Adipocyte (in vitro differentiated cells): ENCODE measurements around the gene NPHP1.
"Not testable (repeated sequence)": the region's sequence is repeated elsewhere in the genome, so short reads cannot be mapped to it uniquely, and the experiment has no call there.

Source experiments
- DNase-seq: peaks from one replicate; pipeline ENCODE4 v3.0.0-alpha.2; 2015; ENCODE audit warnings: low read depth
- H3K27me3 ChIP-seq: replicated peaks from 2 replicates; pipeline ENCODE4 v1.7.0; 2013; ENCODE audit warnings: mild to moderate bottlenecking, low read length, moderate library complexity; ENCODE audit not compliant: control insufficient read depth, insufficient read depth
- H3K36me3 ChIP-seq: 2 replicates; pipeline ENCODE4 v1.7.0; 2013; ENCODE audit warnings: low read length, mild to moderate bottlenecking, moderate library complexity; ENCODE audit not compliant: control insufficient read depth, insufficient read depth, severe bottlenecking
- H3K4me1 ChIP-seq: 2 replicates; pipeline ENCODE4 v1.7.0; 2013; ENCODE audit warnings: mild to moderate bottlenecking, low read length, moderate library complexity; ENCODE audit not compliant: control insufficient read depth, insufficient read depth
- H3K4me3 ChIP-seq: 2 replicates; pipeline ENCODE4 v1.7.0; 2013; ENCODE audit warnings: mild to moderate bottlenecking, low read length, moderate library complexity
- H3K9ac ChIP-seq: 2 replicates; pipeline ENCODE4 v1.7.0; 2013; ENCODE audit warnings: mild to moderate bottlenecking, low read length, moderate library complexity
- H3K9me3 ChIP-seq: 2 replicates; pipeline ENCODE4 v1.7.0; 2013; ENCODE audit warnings: mild to moderate bottlenecking, low read length, moderate library complexity; ENCODE audit not compliant: control insufficient read depth

The NPHP1 gene

DNA sequence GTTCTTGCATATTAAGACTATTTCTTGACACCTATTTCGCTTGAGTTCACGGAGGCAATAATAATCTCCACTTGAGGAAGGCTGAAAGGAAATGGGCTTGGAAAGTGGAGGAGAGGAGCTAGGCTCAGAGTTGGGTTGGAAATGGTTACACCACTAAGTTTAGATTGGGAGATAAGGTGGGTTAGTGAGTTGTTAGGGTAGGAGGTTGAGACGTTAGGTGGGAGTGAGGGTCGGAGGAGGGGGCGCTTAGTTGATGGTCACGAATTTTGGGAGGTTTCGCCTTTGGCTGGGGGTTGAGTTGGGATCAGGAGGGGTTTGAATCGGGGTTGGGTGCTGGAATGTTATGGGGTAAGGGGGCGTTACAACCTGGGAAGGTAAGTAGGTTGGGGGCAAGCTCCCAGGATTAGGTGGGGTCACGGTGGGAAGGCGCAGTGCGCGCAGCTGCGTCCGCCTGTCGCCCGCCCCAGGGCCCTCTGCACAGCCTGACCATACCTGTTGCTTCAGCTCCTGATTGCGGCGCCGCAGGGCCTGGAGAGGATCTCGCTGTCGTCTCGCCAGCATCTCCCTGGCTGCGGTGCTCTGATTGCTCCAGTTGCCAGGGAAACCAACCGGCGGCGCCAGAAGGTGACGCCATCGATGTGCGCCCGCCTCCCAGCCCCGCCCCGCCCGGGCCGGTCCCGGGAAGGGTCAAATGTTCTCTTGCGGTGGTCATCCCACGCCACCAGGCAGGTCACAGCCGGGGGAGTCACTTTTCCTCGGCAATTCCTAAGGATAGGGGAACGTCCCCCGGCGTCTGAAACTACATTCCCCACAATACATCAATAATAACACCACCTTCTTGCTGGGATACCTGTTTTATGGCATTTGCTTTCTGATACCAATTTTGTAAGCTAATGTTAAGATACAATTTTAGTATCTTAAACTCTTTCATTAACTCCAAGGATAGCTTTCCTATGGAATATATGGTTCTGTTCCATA is at the start of gene NPHP1:
Gene NPHP1, minus strand, starts transcription at position 606 of the 978 bp plus-strand sequence. Its CDS starts 45 bp downstream, at position 561.
- Histone ChIP-seq H3K36me3 (peaks cover 3% of the 10 kb centered on the region), H3K9ac (peak within 1 kb of the TSS; percentile 85), H3K4me3 (peak within 1 kb of the TSS; percentile 97), H3K4me1 (peaks cover 9% of the 10 kb centered on the region), H3K27me3 (no peaks in the 10 kb centered on the region), H3K9me3 (no peaks in the 10 kb centered on the region)
- peak; percentile 94 for DNase-seq

DNA sequence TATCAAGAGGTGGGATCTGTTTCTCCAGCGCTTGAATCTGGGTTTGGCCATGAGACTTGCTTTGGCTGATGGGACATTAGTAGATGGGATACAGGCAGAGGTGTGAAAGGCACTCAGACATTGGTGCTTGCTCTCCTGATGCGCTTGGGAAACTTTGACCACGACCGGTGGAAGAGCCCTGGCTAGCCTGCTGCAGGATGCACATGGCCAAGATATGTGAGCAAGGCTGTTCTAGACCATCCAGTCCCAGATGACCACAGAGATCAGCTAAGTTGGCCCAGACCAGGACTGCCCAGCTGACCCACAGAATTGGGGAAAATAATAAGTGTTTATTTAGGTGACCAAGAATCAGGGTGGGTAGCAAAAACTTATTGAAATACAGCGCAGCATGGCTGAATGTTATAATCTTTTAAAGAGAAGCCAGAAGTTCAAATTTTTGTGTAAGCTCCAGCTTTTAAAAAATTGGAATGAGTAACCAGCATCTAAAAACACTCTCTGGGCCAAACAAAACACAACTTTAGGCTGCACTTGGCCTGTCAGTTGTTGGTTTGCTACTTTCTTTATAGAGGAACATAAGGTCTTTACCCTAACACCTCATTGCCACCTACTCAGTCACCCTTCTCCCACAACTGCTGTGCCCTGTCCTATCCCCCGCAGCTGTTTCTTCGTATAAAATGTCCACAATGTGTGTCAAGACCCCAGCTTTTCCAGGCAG is 43.4 kb upstream of the NPHP1 start:
- H3K9ac ChIP-seq, H3K36me3 ChIP-seq, DNase-seq, H3K27me3 ChIP-seq, H3K4me1 ChIP-seq, H3K4me3 ChIP-seq, H3K9me3 ChIP-seq: not testable (repeated sequence)

DNA sequence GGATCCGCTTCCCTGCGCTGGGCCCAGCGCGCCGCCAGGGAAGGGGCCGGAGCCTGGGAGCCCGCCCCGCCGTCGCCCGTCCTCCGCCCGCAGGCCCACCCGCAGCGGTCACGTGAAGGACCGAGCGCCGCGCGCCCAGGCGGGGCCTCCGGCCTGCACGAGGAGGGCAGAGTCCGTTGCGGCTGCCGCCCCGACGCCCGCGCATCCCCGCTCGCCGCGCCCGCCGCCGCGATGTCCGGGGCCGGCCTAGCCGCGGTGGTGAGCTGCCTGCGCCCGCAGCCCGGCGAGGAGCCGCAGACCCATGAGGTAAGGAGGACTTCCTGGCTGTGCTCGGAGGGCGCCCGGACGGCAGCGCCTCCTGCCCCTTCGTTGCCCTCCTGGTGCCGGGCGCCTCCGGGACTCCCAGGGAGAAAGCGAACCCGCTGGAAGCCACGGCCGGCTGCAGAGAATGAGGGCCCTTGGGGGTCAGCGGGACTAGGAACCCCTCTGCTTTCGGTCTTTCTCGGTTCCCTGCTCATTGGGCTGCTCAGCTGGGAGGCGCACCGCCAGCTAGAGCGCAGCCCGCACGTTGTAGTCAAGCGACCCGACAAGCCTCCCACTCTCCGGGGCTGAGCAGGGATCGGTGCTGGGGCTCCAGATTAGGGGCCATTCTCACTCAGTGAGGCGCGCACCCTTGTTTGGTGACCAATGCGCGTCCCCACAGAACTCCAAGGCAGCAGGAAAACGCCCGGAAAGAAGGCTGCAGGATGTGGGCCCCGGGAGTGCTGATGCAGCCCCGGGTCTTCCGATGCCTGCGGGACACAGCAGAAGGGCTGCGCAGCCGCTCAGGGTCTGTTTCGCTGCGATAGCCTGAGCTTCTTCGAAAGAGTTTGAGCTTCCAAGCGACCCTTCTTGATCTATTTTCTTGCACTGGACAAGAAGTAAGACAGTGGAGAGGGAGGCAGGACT is 40.9 kb upstream of the NPHP1 start:
- not testable (repeated sequence) for H3K9me3 ChIP-seq, DNase-seq, H3K9ac ChIP-seq, H3K4me1 ChIP-seq, H3K4me3 ChIP-seq, H3K27me3 ChIP-seq, H3K36me3 ChIP-seq

DNA sequence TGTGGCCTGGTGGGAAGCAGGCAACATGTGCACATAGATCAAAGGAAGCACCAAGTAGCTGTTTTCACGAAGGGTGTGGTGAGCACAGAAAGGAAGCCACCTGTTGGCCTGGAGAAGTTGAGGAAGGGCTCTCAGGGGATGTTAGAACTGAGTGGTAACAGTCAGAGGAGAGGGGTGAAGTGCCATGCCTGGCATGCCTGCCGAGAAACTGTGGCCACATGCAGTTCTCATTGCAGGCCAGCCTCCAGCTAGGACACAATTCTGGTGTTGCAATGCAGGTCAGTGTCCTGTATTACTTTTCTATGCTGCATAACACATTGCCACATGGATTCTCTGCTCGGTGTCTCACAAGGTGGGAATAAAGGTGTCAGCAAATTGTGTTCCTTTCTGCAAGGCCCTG is 38.5 kb upstream of the NPHP1 start:
- not testable (repeated sequence) for H3K9me3 ChIP-seq

DNA sequence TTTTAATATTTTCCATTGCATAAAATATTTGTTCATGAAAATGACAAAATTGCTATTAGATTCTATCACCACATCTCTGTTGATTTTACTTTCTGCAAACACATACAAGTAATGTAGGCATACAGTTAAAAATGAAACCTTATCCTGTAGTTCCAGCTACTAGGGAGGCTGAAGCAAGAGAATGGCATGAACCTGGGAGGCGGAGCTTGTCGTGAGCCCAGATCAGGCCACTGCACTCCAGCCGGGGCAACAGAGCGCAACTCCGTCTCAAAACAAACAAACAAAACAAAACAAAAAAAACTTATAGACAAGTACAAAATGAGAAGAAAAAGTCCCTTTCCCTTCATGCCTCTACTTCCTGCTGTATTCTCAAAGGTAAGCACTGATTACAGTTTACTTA is 29.7 kb upstream of the NPHP1 start:
- not testable (repeated sequence) for DNase-seq, H3K9ac ChIP-seq, H3K4me3 ChIP-seq, H3K36me3 ChIP-seq, H3K9me3 ChIP-seq, H3K4me1 ChIP-seq, H3K27me3 ChIP-seq

More for the DNA sequence above, 38.5 kb upstream of the NPHP1 start:
- DNase-seq, H3K9ac ChIP-seq, H3K4me3 ChIP-seq, H3K27me3 ChIP-seq, H3K36me3 ChIP-seq, H3K4me1 ChIP-seq: not testable (repeated sequence)

DNA sequence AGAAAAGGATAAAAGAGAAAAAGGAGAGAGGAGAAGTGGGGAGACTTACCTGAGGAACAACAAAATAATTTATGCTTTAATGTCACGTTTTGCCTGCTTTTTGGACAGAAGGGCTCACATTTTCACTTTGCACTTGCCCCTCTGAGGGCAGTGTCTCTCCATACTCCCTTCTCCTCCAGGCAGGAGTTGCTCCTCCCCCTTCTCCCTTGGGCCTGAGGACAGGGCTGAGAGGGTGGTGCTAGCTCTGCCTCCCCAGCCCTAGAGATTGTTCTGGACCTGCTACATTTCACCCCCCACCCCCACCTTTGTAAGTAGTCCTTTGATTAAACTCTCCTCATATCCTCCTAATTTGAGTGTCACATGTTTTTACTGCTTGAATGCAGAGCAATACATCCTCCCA is 25.1 kb upstream of the NPHP1 start:
- not testable (repeated sequence) for H3K4me1 ChIP-seq, H3K9me3 ChIP-seq, H3K36me3 ChIP-seq, DNase-seq, H3K9ac ChIP-seq, H3K4me3 ChIP-seq, H3K27me3 ChIP-seq

DNA sequence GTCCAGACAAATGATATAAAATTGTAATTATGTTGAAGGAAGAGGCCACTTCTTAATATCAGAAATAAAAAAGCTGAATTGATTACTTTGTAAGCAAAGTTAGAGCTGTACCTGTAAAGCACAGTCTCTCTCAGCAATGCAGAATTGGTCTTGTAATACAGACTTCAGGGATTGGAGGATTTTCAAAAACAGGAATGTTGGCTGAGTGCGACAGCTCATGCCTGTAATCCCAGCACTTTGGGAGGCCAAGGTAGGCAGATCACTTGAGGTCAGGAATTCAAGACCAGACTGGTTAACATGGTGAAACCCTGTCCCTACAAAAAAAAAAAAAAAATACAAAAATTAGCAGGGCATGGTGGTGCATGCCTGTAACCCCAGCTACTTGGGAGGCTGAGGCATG is 17.8 kb upstream of the NPHP1 start:
- Histone ChIP-seq H3K4me1 (peaks cover 10% of the 10 kb centered on the region), H3K27me3 (peaks cover 23% of the 10 kb centered on the region)
- H3K4me3 ChIP-seq, DNase-seq, H3K9me3 ChIP-seq, H3K36me3 ChIP-seq, H3K9ac ChIP-seq: not testable (repeated sequence)

DNA sequence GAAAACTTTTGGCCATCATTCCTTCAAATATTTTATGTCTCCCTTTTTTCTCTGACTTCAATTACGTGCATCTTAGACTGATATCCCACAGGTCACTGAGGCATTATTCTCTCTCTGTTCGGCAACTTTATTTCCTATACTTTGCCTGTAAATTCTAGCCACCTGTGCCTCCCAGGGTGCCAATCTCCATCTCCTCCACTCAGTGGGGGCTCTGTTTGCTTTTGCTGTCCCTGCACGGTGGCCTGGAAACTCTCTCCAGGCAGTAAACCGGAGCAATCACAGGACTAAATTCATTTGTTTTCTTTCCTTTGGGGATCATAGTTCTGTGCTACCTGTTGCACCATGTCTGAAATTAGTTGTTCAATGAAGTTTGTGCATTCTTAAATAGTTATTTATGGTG is 17.1 kb upstream of the NPHP1 start:
- Histone ChIP-seq H3K4me3 (no peak overlapping the region), H3K4me1 (peaks cover 15% of the 10 kb centered on the region), H3K9me3 (no peaks in the 10 kb centered on the region), H3K36me3 (no peaks in the 10 kb centered on the region), H3K9ac (no peak overlapping the region), H3K27me3 (peaks cover 22% of the 10 kb centered on the region)
- DNase-seq: no peak

DNA sequence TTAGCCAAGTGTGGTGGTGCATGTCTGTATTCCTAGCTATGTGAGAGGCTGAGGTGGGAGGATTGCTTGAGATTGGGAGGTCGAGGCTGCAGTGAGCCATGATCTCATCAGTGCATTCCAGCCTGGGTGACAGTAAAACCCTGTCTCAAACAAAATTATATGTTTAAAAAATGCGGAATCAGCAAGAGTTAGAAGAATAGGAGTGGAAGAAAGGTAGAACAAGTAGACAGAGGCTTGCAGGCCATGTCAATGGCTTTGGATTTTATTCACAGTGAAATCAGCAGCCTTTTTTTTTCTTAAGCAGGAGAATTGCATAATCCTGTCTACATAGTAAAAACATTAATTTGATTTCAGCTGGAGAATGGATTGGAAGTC is 15.4 kb upstream of the NPHP1 start:
- DNase-seq: no peak
- Histone ChIP-seq H3K4me3 (no peak overlapping the region), H3K36me3 (no peaks in the 10 kb centered on the region), H3K27me3 (peaks cover 19% of the 10 kb centered on the region), H3K4me1 (peaks cover 22% of the 10 kb centered on the region), H3K9ac (no peak overlapping the region), H3K9me3 (no peaks in the 10 kb centered on the region)

DNA sequence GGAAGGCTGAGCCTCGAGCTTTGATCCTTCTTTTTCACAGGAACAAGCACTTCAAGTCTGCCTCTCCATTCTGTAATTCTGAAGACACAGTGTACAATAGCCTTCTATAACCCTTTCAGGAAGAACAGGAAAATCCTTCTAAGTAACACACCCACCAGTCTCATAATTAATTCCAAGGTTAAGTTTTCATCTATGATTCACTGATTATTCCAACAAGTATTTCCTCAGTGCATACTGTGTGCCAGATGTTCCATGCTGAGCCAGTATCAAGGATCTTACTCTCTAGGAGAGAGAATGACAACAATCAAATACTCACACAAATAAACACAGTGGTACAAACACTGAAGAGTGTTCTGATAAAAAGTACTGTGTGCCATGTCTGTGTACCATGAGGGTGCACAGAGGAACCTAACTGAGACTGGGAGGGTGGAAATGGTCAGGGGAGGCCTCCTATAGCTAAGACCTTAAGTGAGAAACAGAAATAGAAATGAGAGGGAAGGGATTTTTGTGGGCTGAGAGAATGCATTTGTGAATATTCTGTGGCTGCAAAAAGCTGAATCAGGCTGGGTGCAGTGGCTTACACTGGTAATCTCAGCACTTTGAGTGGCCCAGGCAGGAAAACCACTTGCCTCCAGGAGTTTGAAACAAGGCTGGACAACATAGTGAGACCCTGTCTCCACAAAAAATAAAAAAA is 14.8 kb upstream of the NPHP1 start:
- H3K9me3 ChIP-seq: no peaks in the 10 kb centered on the region
- no peaks in the 10 kb centered on the region for H3K36me3 ChIP-seq
- peaks cover 17% of the 10 kb centered on the region for H3K27me3 ChIP-seq
- H3K4me3 ChIP-seq: no peak overlapping the region
- peaks cover 22% of the 10 kb centered on the region for H3K4me1 ChIP-seq
- DNase-seq: peak; percentile 7
- H3K9ac ChIP-seq: no peak overlapping the region
